Heart right ventricle (tissue), 16 donors: Measurements from ENCODE around the gene BMPER. TPM values are rescaled to one million over a fixed set of nuclear protein-coding genes. Genes with fewer than 3 reads are reported as not detected.

ENCODE experiments used
- ATAC-seq, 8 donors: fragments of 200-7000 bp; cut with Tn5 transposase; one replicate each; pipeline ENCODE4 v1.9.1; 2020; ENCODE audit warnings: mild to moderate bottlenecking in 8 of 8, moderate library complexity in 8 of 8, moderate number of reproducible peaks in 1 of 8
- DNase-seq, 2 donors: peaks; one replicate each; pipeline ENCODE4 v3.0.0-alpha.2; 2020
- H3K27ac ChIP-seq, 10 donors: fragments of 200-600 bp; sonication (generic) in 2 of 10; one replicate each; pipeline versions ENCODE4 v1.5.0 to v1.8.0; 2020 to 2022; ENCODE audit warnings: mild to moderate bottlenecking in 3 of 10
- H3K27me3 ChIP-seq, 7 donors: fragments of 200-600 bp; one replicate each; pipeline ENCODE4 v1.8.0; 2021 to 2022; ENCODE audit warnings: mild to moderate bottlenecking in 2 of 7
- H3K36me3 ChIP-seq, 9 donors: fragments of 200-600 bp; sonication (generic) in 1 of 9; one replicate each; pipeline versions ENCODE4 v1.5.0 to v1.8.0; 2020 to 2022; ENCODE audit warnings: mild to moderate bottlenecking in 2 of 9
- H3K4me1 ChIP-seq, 9 donors: fragments of 200-600 bp; sonication (generic) in 1 of 9; one replicate each; pipeline versions ENCODE4 v1.5.0 to v1.8.0; 2020 to 2022; ENCODE audit warnings: mild to moderate bottlenecking in 4 of 9
- H3K4me3 ChIP-seq, 10 donors: fragments of 200-600 bp; sonication (generic) in 2 of 10; one replicate each; pipeline versions ENCODE4 v1.5.0 to v1.8.0; 2020 to 2022; ENCODE audit warnings: mild to moderate bottlenecking in 7 of 10, moderate library complexity in 2 of 10
- H3K9me3 ChIP-seq, 11 donors: fragments of 200-600 bp in 10 of 11; sonication (generic) in 2 of 11; one replicate each; pipeline versions ENCODE4 v1.5.0 to v1.8.0; 2013 to 2022; ENCODE audit warnings: mild to moderate bottlenecking in 2 of 11, control low read depth in 1 of 11, moderate library complexity in 1 of 11
- WGBS, 2 donors: extraction: QIAGEN DNeasy Blood & Tissue Kit; methylation state at CpG; one replicate each; pipeline ENCODE4 v1.1.7; 2013; ENCODE audit warnings: inconsistent platforms in 1 of 2; 5-methylcytosine and 5-hydroxymethylcytosine counted together
- intact Hi-C, 10 donors: fragments of 100-400 bp; cut with DNase I; formaldehyde crosslinking; loops; one replicate each; pipeline versions ENCODE4 v1.11.1 to v1.14.2; 2022
- polyA plus RNA-seq, 2 donors: library from polyadenylated mRNA; stranded (reverse); fragments of 200-250 nt; gene quantifications; one replicate each; pipeline ENCODE4 v1.2.3, GENCODE V29; 2013
- total RNA-seq, 10 donors: library from RNA; stranded (reverse); fragmentation: NEBNext Ultra II Directional in 3 of 10; extraction: Animal tissue kit (Norgen Biotek cat#: 25700) in 3 of 10; gene quantifications; one replicate each; pipeline versions ENCODE4 v1.2.1 to v1.2.4, GENCODE V29; 2021 to 2023
- TF ChIP-seq, protein P1 (sequence below), 9 donors: fragments of 200-600 bp; sonication (generic) in 2 of 9; IDR thresholded peaks; one replicate each; pipeline versions ENCODE4 v1.5.0 to v1.8.0; 2021 to 2022; ENCODE audit warnings: antibody characterized with exemption in 9 of 9, mild to moderate bottlenecking in 5 of 9, moderate library complexity in 1 of 9
- donor health status: Arrhythmogenic right ventricular cardiomyopathy.
- donor health status: ischemic (EF 13 %, LVEDD 7.1; RV severe dilation, severe dysfunction).
- donor health status: healthy with polysubstance abuse.
- donor health status: DM: no; HTN: yes; CAD: no.
- donor health status: DM: no; HTN: no; CAD: no.
- donor health status: ischemic (EF 25% LVEDD 6.9; RV normal size, moderate dysfunction).
- donor health status: ischemic (EF 25% LVEDD 5.7; RV mildly dilated, moderate dysfunction).
- donor health status: healthy.
- donor health status: DM: yes; HTN: yes; CAD: no.
- donor health status: Ischemic cardiomyopathy.
- donor health status: ischemic (EF 35%, LVEDD 5.7; RV mildly dilated, moderate dysfunction).
- donor health status: nonischemic (EF 11% LVEDD 7.7; RV severe dilation, severe dysfunction).
- donor health status: DM: yes; HTN: yes; CAD: no.
- donor health status: PGD.
- donor health status: ischemic (EF 29% LVEDD 5.4; RV normal size, mild dysfunction).
- donor health status: nonischemic (EF 23%, LVEDD 6.1; RV moderate dilation, normal function).

Gene BMPER
- total and polyA plus RNA-seq, 12 donors: 0.70 to 3.9 (median 1.5) TPM

DNA sequence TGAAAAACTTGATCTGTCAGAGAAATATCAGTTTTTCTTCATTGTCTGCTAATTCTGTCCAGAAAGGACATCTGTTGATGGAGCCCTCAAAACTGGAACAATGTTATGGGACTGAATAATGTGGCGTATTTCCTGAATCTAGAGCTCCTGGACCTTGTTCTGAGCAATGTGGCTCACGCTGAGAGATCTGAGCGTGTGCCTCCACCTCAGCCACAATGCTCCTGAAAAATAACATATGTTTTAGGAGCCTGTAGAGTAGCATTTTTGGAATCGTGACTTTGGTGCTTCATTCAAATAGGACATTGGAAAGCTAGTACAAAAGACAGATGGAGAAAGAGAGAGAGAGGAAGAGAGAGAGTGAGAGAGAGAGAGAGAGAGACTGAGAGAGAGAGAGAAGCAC, 110.3 kb downstream of the BMPER start:
- no peak for DNase-seq
- Histone ChIP-seq H3K36me3 (no peaks in the 10 kb centered on the region), H3K9me3 (no peaks in the 10 kb centered on the region), H3K27ac (no peak overlapping the region), H3K4me3 (no peak overlapping the region), H3K4me1 (peaks cover 0 to 4% (median 0%) of the 10 kb centered on the region in 9 donors), H3K27me3 (no peaks in the 10 kb centered on the region)
- TF ChIP-seq, protein P1, sequence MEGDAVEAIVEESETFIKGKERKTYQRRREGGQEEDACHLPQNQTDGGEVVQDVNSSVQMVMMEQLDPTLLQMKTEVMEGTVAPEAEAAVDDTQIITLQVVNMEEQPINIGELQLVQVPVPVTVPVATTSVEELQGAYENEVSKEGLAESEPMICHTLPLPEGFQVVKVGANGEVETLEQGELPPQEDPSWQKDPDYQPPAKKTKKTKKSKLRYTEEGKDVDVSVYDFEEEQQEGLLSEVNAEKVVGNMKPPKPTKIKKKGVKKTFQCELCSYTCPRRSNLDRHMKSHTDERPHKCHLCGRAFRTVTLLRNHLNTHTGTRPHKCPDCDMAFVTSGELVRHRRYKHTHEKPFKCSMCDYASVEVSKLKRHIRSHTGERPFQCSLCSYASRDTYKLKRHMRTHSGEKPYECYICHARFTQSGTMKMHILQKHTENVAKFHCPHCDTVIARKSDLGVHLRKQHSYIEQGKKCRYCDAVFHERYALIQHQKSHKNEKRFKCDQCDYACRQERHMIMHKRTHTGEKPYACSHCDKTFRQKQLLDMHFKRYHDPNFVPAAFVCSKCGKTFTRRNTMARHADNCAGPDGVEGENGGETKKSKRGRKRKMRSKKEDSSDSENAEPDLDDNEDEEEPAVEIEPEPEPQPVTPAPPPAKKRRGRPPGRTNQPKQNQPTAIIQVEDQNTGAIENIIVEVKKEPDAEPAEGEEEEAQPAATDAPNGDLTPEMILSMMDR (IDR thresholded peaks at IDR 0.05): no peak
- intact Hi-C loops: no loop called here
- 82 to 87% methylated on average over 4 of the region's 4 CpGs for WGBS, 2 donors
- ATAC-seq: no peak

DNA sequence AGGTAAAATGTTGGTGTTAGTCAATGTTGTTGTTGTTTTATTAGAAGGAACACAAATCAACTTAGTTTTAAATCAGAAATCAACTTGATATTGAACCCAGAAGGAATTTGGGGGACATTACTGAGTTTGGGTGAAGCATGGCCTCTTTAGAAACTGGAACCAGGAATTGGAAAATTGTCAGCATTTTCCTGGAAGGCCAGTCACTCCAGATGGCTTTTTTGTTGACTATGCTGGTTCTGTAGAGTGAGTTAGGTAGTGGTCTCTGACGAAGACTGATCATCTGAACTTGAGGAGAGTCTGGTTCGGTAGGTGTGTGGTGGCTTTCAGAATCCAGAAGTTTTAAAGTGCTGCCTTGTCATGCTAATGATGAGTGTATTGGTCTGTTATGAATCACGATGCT, 111.5 kb downstream of the BMPER start:
- Histone ChIP-seq H3K27me3 (no peaks in the 10 kb centered on the region), H3K36me3 (no peaks in the 10 kb centered on the region), H3K27ac (no peak overlapping the region), H3K4me1 (no peaks in the 10 kb centered on the region), H3K4me3 (no peak overlapping the region), H3K9me3 (no peaks in the 10 kb centered on the region)
- TF ChIP-seq, protein P1 (IDR thresholded peaks at IDR 0.05): no peak
- DNase-seq (no peak), ATAC-seq (no peak)
- intact Hi-C loops: no loop called here
- 91 to 96% methylated on average over 3 of the region's 3 CpGs for WGBS, 2 donors

DNA sequence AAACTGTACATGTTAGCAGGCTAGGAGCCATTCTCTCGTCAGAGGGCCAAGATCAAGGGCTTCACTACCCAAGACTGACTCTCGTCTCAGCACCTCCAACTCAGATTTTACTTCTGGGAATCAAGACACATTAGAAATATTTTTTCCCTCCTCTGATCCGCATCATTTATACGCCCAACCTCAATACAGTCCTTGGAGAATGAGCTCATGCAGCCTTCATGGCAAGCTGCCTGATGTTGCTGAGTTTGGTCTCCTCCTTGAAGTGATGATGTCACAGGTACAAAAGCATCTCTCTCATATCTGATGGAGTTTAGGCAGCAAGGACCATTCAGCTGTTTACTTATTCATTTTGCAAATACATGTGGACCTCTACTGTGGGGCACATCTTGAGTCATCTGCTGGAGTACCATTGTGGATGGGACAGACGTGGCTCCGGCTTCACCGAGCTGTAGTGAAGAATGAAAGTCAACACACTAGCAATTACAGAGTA, 114.0 kb downstream of the BMPER start:
- Histone ChIP-seq H3K4me3 (no peak overlapping the region), H3K4me1 (no peaks in the 10 kb centered on the region), H3K9me3 (no peaks in the 10 kb centered on the region), H3K36me3 (no peaks in the 10 kb centered on the region), H3K27ac (no peak overlapping the region), H3K27me3 (no peaks in the 10 kb centered on the region)
- 85 to 92% methylated on average over 7 of the region's 7 CpGs for WGBS, 2 donors
- no peak for ATAC-seq
- TF ChIP-seq, protein P1 (IDR thresholded peaks at IDR 0.05): no peak
- intact Hi-C loops: no loop called here
- DNase-seq: no peak

DNA sequence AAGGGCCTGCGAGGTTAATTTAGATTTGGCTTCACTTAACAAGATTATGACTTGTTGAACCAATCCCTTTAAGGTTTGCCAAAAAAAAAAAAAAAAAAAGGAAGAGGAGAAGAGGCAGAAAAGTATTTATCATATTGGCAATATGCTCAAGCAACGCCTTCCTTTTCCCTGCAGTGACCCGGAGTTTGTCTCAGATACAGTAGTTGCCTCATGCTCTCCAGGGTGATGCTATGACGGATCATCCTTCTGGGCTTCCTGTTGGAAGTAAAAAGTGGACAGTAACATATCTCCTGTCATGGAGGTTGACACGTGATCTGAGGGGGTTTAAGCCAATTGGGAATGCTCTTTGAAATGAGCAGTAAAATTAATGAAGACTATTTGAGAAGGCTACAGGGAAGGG, 117.3 kb downstream of the BMPER start:
- TF ChIP-seq, protein P1 (IDR thresholded peaks at IDR 0.05): no peak
- no peak for DNase-seq
- intact Hi-C loops: no loop called here
- Histone ChIP-seq H3K36me3 (no peaks in the 10 kb centered on the region), H3K4me1 (peaks cover 0 to 9% (median 0%) of the 10 kb centered on the region in 9 donors), H3K27me3 (no peaks in the 10 kb centered on the region), H3K4me3 (no peak overlapping the region), H3K27ac (no peak overlapping the region), H3K9me3 (no peaks in the 10 kb centered on the region)
- 79 to 85% methylated on average over 5 of the region's 5 CpGs for WGBS, 2 donors
- no peak for ATAC-seq
